Astrocyte (in vitro differentiated cells and primary cell): Measurements from ENCODE around the gene PRPH. TPM values are rescaled to one million over a fixed set of nuclear protein-coding genes. Genes with fewer than 3 reads are reported as not detected.
A peak's percentile ranks its signal among the peaks of the same experiment; 100 is the strongest.

ENCODE experiments used
- DNase-seq: peaks from one replicate; pipeline ENCODE4 v3.0.0-alpha.2; 2010; ENCODE audit warnings: low read depth
- FAIRE-seq: peaks from 2 replicates; lab custom pipeline; 2011; peaks lifted over from hg19 to GRCh38; lab: Jason Lieb, UNC
- H2AFZ ChIP-seq: 2 replicates; pipeline ENCODE4 v1.6.0; 2012; ENCODE audit warnings: low read depth, low read length, inconsistent platforms
- H3K27ac ChIP-seq: 2 replicates; pipeline ENCODE4 v1.5.1; 2011; ENCODE audit warnings: low read depth, low read length, inconsistent platforms
- H3K27me3 ChIP-seq: 2 replicates; pipeline ENCODE4 v1.6.0; 2011; ENCODE audit warnings: low read length, inconsistent platforms; ENCODE audit not compliant: insufficient read depth
- H3K36me3 ChIP-seq: 2 replicates; pipeline ENCODE4 v1.5.1; 2011; ENCODE audit warnings: low read length, inconsistent platforms; ENCODE audit not compliant: insufficient read depth
- H3K4me1 ChIP-seq: 2 replicates; pipeline ENCODE4 v1.5.1; 2011; ENCODE audit warnings: low read length, inconsistent platforms; ENCODE audit not compliant: insufficient read depth
- H3K4me2 ChIP-seq: 2 replicates; pipeline ENCODE4 v1.6.0; 2012; ENCODE audit warnings: low read length, inconsistent platforms
- H3K4me3 ChIP-seq: 2 replicates; pipeline ENCODE4 v1.5.1; 2011; ENCODE audit warnings: low read depth, mild to moderate bottlenecking, low read length, inconsistent platforms; ENCODE audit not compliant: insufficient read depth
- H3K79me2 ChIP-seq: 2 replicates; pipeline ENCODE4 v1.6.0; 2012; ENCODE audit warnings: mild to moderate bottlenecking, low read length, inconsistent platforms; ENCODE audit not compliant: insufficient read depth
- H3K9ac ChIP-seq: 2 replicates; pipeline ENCODE4 v1.6.0; 2012; ENCODE audit warnings: mild to moderate bottlenecking, low read length, inconsistent platforms
- H3K9me3 ChIP-seq: 2 replicates; pipeline ENCODE4 v1.5.1; 2012; ENCODE audit warnings: low read depth, mild to moderate bottlenecking, low read length, inconsistent platforms; ENCODE audit not compliant: insufficient read depth
- H4K20me1 ChIP-seq: 2 replicates; pipeline ENCODE4 v1.6.0; 2012; ENCODE audit warnings: low read length, inconsistent platforms; ENCODE audit not compliant: insufficient read depth
- H3K27ac Mint-ChIP-seq: one replicate; pipeline ENCODE4 v1.8.0; 2021; ENCODE audit warnings: mild to moderate bottlenecking, mixed read lengths; ENCODE audit not compliant: unreplicated experiment
- H3K27me3 Mint-ChIP-seq: one replicate; pipeline ENCODE4 v1.8.0; 2021; ENCODE audit warnings: low read depth, mixed read lengths; ENCODE audit not compliant: unreplicated experiment
- H3K36me3 Mint-ChIP-seq: one replicate; pipeline ENCODE4 v1.8.0; 2021; ENCODE audit warnings: low read depth, mixed read lengths; ENCODE audit not compliant: unreplicated experiment
- H3K4me1 Mint-ChIP-seq: one replicate; pipeline ENCODE4 v1.8.0; 2021; ENCODE audit warnings: low read depth, mixed read lengths; ENCODE audit not compliant: unreplicated experiment
- H3K4me3 Mint-ChIP-seq: one replicate; pipeline ENCODE4 v1.8.0; 2021; ENCODE audit warnings: mild to moderate bottlenecking, moderate library complexity, mixed read lengths; ENCODE audit not compliant: unreplicated experiment
- H3K9me3 Mint-ChIP-seq: one replicate; pipeline ENCODE4 v1.8.0; 2021; ENCODE audit warnings: mild to moderate bottlenecking, mixed read lengths; ENCODE audit not compliant: unreplicated experiment
- CTCF ChIP-seq: IDR thresholded peaks from 2 replicates; pipeline ENCODE4 v1.5.1; 2011; ENCODE audit warnings: low read depth, mild to moderate bottlenecking, inconsistent platforms, low read length, moderate library complexity; ENCODE audit not compliant: insufficient read depth
- EZH2 ChIP-seq: IDR thresholded peaks from 2 replicates; pipeline ENCODE4 v1.6.1; 2012; ENCODE audit warnings: mild to moderate bottlenecking, low read length, inconsistent platforms; ENCODE audit not compliant: insufficient read depth
- total RNA-seq: library from RNA; stranded (reverse); gene quantifications from 2 replicates; pipeline ENCODE4 v1.2.1, GENCODE V29; 2021

Gene PRPH
- total RNA-seq, 1 donor from 2014 or later = not detected

GRCh38 chr12:49330631-49331379, 35.9 kb downstream of the PRPH start:
- H3K4me1 ChIP-seq = peaks cover 3% of the 10 kb centered on the region
- no peaks in the 10 kb centered on the region for H3K79me2 ChIP-seq
- H3K27me3 Mint-ChIP-seq = peaks cover 51% of the 10 kb centered on the region
- DNase-seq (no peak), FAIRE-seq (no peak)
- H3K4me3 Mint-ChIP-seq = no peak overlapping the region
- no peak overlapping the region for H3K27ac Mint-ChIP-seq
- H3K27ac ChIP-seq = no peak overlapping the region
- no peak overlapping the region for H3K4me2 ChIP-seq
- H3K4me1 Mint-ChIP-seq = no peaks in the 10 kb centered on the region
- H3K9ac ChIP-seq = no peak overlapping the region
- H3K27me3 ChIP-seq = peaks cover 29% of the 10 kb centered on the region
- TF ChIP-seq CTCF = no peak
- TF ChIP-seq EZH2 = no peak
- H3K9me3 Mint-ChIP-seq = peaks cover 7% of the 10 kb centered on the region
- peaks cover 5% of the 10 kb centered on the region for H3K36me3 Mint-ChIP-seq
- no peak overlapping the region for H2AFZ ChIP-seq
- no peak overlapping the region for H3K4me3 ChIP-seq
- H3K36me3 ChIP-seq = peaks cover 4% of the 10 kb centered on the region
- H3K9me3 ChIP-seq = peaks cover 1% of the 10 kb centered on the region
- H4K20me1 ChIP-seq = peaks cover 8% of the 10 kb centered on the region

GRCh38 chr12:49331380-49332222, 36.7 kb downstream of the PRPH start:
- Mint-ChIP-seq H3K4me1 (no peaks in the 10 kb centered on the region), H3K27ac (no peak overlapping the region), H3K4me3 (no peak overlapping the region), H3K36me3 (peaks cover 5% of the 10 kb centered on the region), H3K9me3 (peaks cover 8% of the 10 kb centered on the region), H3K27me3 (peaks cover 54% of the 10 kb centered on the region)
- no peak for TF ChIP-seq EZH2
- peak; percentile 87 for TF ChIP-seq CTCF
- H3K36me3 ChIP-seq = no peaks in the 10 kb centered on the region
- no peak overlapping the region for H3K27ac ChIP-seq
- H3K79me2 ChIP-seq = no peaks in the 10 kb centered on the region
- H2AFZ ChIP-seq = no peak overlapping the region
- no peak overlapping the region for H3K4me3 ChIP-seq
- H3K9ac ChIP-seq = no peak overlapping the region
- H3K4me1 ChIP-seq = peaks cover 3% of the 10 kb centered on the region
- H3K9me3 ChIP-seq = peaks cover 3% of the 10 kb centered on the region
- H3K27me3 ChIP-seq = peaks cover 37% of the 10 kb centered on the region
- FAIRE-seq (no peak), DNase-seq (peak; percentile 44)
- H4K20me1 ChIP-seq = peaks cover 8% of the 10 kb centered on the region
- H3K4me2 ChIP-seq = no peak overlapping the region
